Mononuclear cell (primary cell): ENCODE results near the gene SOX8. TPM values are rescaled to one million over a fixed set of nuclear protein-coding genes. Genes with fewer than 3 reads are reported as not detected.

ENCODE experiments used
- H3K27me3 ChIP-seq: 2 replicates; pipeline ENCODE4 v1.6.0; 2011; ENCODE audit warnings: low read length, control low read depth; ENCODE audit not compliant: insufficient read depth
- H3K4me1 ChIP-seq: 2 replicates; pipeline ENCODE4 v1.5.1; 2011; ENCODE audit warnings: mild to moderate bottlenecking, low read length, control low read depth; ENCODE audit not compliant: insufficient read depth
- H3K4me3 ChIP-seq: 2 replicates; pipeline ENCODE4 v1.5.1; 2011; ENCODE audit warnings: mild to moderate bottlenecking, low read length, moderate library complexity
- H3K9me3 ChIP-seq: 2 replicates; pipeline ENCODE4 v1.5.1; 2011; ENCODE audit warnings: low read depth, mild to moderate bottlenecking, control low read depth, low read length
- total RNA-seq: library from RNA; depleted of rRNA; stranded (reverse); fragments of >200 nt; gene quantifications from one replicate; pipeline ENCODE4 v1.2.3, GENCODE V29; 2012

SOX8 gene
- total RNA-seq, 1 donor = 1.0 TPM

- no peak overlapping the region for H3K4me3 ChIP-seq
- H3K9me3 ChIP-seq = peaks cover 10% of the 10 kb centered on the region
- H3K4me1 ChIP-seq = peaks cover 6% of the 10 kb centered on the region
- H3K27me3 ChIP-seq = no peaks in the 10 kb centered on the region
Measured at GRCh38 chr16:998211-998610, 16.6 kb downstream of the SOX8 start.

- H3K4me3 ChIP-seq = no peak overlapping the region
- H3K9me3 ChIP-seq = peaks cover 10% of the 10 kb centered on the region
- H3K4me1 ChIP-seq = peaks cover 9% of the 10 kb centered on the region
- no peaks in the 10 kb centered on the region for H3K27me3 ChIP-seq
Measured at GRCh38 chr16:998615-999014, 17.0 kb downstream of the SOX8 start.

- Histone ChIP-seq H3K4me3 (no peak overlapping the region), H3K4me1 (peaks cover 13% of the 10 kb centered on the region), H3K27me3 (no peaks in the 10 kb centered on the region), H3K9me3 (peaks cover 10% of the 10 kb centered on the region)
Measured at GRCh38 chr16:999677-1000076, 18.1 kb downstream of the SOX8 start.

GRCh38 chr16:1000608-1001007 is 19.0 kb downstream of the SOX8 start:
- Histone ChIP-seq H3K27me3 (no peaks in the 10 kb centered on the region), H3K4me1 (peaks cover 13% of the 10 kb centered on the region), H3K9me3 (peaks cover 4% of the 10 kb centered on the region), H3K4me3 (no peak overlapping the region)

DNA sequence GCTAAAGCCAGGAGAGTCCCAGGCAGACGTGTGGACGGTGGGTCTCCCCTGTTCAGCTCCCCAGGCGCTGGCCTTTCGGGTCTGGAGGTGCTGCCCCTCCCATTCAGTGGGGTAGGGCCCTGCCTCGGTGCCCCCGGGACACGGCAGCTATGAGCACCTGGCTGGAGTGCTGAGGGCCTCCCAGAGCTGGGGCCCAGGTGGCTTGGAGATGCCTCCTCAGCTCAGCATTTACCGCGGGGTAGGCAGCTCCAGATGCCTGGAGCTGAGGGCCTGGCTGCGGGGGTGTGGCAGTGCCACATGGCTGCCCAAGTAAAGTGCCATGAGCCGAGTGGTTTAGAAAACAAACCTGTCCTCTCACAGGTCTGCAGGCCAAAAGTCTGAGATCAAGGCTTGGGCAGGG is 19.5 kb downstream of the SOX8 start:
- H3K9me3 ChIP-seq = no peaks in the 10 kb centered on the region
- H3K4me3 ChIP-seq = no peak overlapping the region
- no peaks in the 10 kb centered on the region for H3K27me3 ChIP-seq
- H3K4me1 ChIP-seq = peaks cover 13% of the 10 kb centered on the region

DNA sequence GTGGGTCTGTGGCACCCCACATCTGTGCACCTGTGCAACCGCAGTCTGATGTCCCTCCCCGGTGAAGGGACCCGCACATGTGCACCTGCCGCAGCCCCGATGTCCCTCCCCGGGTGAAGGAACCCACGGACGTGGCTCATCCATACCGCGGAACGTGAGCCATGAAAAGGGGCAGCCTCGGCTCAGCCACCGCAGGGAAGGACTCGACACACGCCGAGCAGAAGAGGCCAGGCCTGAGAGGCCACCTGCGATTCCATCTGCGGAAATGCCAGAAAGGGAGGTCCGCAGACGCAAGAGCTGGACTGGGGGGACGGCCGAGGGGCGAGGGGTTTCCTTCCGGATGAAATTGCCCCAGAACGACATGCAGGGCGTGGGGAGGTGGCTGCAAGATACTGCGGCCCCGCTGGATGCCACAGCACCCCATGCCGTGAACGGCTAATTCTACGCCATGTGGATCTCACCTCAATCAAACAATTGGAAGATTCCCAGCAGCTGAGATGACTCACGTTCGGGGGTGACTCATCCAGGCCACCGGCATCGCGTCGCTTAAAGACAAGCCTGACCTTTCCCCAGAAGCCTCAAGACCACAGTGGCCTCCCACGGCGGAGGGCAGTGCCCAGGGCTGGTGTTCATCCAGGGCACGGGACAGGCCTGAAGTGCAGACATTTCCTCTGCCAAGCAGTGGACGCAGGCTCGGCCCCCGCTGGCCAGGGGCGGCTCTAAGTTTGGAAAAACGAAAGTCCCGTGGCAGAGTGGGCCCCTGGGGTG is 21.0 kb downstream of the SOX8 start:
- H3K9me3 ChIP-seq = no peaks in the 10 kb centered on the region
- H3K4me1 ChIP-seq = peaks cover 13% of the 10 kb centered on the region
- H3K27me3 ChIP-seq = no peaks in the 10 kb centered on the region
- no peak overlapping the region for H3K4me3 ChIP-seq

GRCh38 chr16:1003391-1004347 is 22.1 kb downstream of the SOX8 start:
- H3K4me3 ChIP-seq = no peak overlapping the region
- H3K4me1 ChIP-seq = peaks cover 8% of the 10 kb centered on the region
- H3K27me3 ChIP-seq = no peaks in the 10 kb centered on the region
- H3K9me3 ChIP-seq = no peaks in the 10 kb centered on the region

- H3K4me1 ChIP-seq = peaks cover 8% of the 10 kb centered on the region
- no peak overlapping the region for H3K4me3 ChIP-seq
- no peaks in the 10 kb centered on the region for H3K9me3 ChIP-seq
- no peaks in the 10 kb centered on the region for H3K27me3 ChIP-seq
Measured at GRCh38 chr16:1005286-1005685, 23.7 kb downstream of the SOX8 start.

DNA sequence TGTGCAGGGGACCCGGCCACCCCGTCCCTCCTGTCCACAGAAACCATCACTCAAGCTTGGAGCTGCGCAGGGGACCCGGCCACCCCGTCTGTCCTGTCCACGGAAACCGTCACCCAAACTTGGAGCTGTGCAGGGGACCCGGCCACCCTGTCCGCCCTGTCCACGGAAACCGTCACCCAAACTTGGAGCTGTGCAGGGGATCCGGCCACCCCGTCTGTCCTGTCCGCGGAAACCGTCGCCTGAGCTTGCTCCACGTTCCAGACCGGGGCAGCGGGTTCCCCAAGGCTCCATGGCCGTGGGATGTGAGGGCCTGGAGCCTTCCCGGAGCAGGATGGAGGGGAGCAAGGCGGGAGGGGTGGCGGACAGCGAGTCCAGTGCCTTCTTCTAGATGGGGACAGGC is 25.2 kb downstream of the SOX8 start:
- Histone ChIP-seq H3K27me3 (no peaks in the 10 kb centered on the region), H3K4me3 (no peak overlapping the region), H3K9me3 (no peaks in the 10 kb centered on the region), H3K4me1 (peaks cover 8% of the 10 kb centered on the region)

- no peaks in the 10 kb centered on the region for H3K27me3 ChIP-seq
- H3K9me3 ChIP-seq = no peaks in the 10 kb centered on the region
- no peak overlapping the region for H3K4me3 ChIP-seq
- peaks cover 8% of the 10 kb centered on the region for H3K4me1 ChIP-seq
Measured at GRCh38 chr16:1007284-1007850, 25.8 kb downstream of the SOX8 start.

DNA sequence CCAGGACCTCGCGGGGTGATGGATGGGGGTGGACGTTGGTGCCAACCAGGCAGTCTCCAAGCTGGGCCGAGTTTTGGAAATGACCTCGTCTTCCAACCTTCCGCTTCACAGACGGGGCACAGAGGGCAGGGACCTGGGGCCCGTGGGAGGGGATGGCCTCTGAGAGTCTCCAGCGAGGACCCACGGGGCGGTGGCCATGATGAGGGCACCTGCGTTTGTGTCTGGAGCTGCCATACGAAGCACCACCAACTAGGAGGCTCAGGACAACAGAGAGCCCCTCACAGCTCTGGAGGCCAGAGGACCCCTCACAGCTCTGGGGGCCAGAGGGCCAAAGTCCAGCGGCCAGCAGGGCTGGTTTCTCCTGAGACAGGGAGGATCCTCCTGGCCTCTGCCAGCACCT is 26.5 kb downstream of the SOX8 start:
- Histone ChIP-seq H3K4me3 (no peak overlapping the region), H3K27me3 (no peaks in the 10 kb centered on the region), H3K9me3 (no peaks in the 10 kb centered on the region), H3K4me1 (peaks cover 8% of the 10 kb centered on the region)

DNA sequence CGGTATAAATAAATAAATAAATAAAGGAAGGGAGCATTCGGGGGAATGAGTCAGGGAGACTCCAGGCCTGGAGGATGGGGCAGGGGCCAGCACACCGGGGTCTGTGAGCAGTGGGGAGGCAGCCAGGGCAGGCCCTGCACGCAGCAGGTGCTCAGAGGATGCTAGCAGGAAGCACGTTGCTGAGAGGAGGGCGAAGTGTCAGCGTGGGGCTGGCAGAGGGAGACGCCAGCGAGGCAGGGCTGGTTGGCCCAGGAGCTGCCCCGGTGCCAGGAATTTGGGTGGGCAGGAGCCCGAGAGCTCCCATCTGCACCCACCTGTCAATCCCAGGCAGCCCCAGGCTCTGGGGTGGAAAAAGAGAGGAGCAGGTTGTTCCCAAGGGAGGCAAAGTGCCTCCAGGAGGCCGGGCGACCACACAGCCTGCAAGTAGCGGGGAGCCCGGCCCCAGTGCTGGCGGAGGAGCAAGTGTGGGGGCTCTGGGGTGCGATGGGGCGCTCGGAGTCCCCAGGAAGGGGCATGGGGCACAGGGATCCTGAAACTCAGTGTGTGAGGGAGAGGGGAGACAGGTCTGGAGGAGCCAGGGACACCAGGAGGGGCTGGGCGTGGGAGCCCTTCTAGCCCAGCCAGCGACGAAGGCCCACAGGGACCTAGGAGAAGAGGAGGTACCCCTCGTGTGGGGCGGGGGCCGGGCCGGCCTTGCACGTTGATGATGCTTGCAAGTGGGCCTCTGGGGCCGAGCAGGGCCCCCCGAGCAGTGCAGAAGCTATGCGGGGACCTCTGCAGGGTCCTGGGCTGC is 28.0 kb downstream of the SOX8 start:
- Histone ChIP-seq H3K27me3 (no peaks in the 10 kb centered on the region), H3K9me3 (no peaks in the 10 kb centered on the region), H3K4me1 (no peaks in the 10 kb centered on the region), H3K4me3 (no peak overlapping the region)

GRCh38 chr16:1010251-1010650 is 28.7 kb downstream of the SOX8 start:
- no peaks in the 10 kb centered on the region for H3K9me3 ChIP-seq

GRCh38 chr16:1010815-1011214 is 29.2 kb downstream of the SOX8 start:
- Histone ChIP-seq H3K9me3 (no peaks in the 10 kb centered on the region), H3K4me1 (no peaks in the 10 kb centered on the region), H3K4me3 (no peak overlapping the region), H3K27me3 (no peaks in the 10 kb centered on the region)

More at GRCh38 chr16:1010251-1010650, 28.7 kb downstream of the SOX8 start:
- H3K4me1 ChIP-seq = no peaks in the 10 kb centered on the region
- H3K27me3 ChIP-seq = no peaks in the 10 kb centered on the region
- no peak overlapping the region for H3K4me3 ChIP-seq
